Esophagus (tissue), 2 donors: ENCODE measurements around the gene PIEZO2. TPM values are rescaled to one million over a fixed set of nuclear protein-coding genes. Genes with fewer than 3 reads are reported as not detected.

ENCODE experiments used
- H3K27ac ChIP-seq, 2 donors: one replicate each; pipeline ENCODE4 v1.5.1; 2013; ENCODE audit warnings: low read depth in 2 of 2, mild to moderate bottlenecking in 2 of 2, inconsistent platforms in 1 of 2, low read length in 1 of 2, moderate library complexity in 1 of 2
- H3K27me3 ChIP-seq, 2 donors: one replicate each; pipeline ENCODE4 v1.6.1; 2013; ENCODE audit warnings: low read length in 2 of 2, control low read depth in 1 of 2, mild to moderate bottlenecking in 1 of 2; ENCODE audit not compliant: insufficient read depth in 2 of 2, control insufficient read depth in 1 of 2
- H3K36me3 ChIP-seq, 2 donors: one replicate each; pipeline ENCODE4 v1.6.1; 2013; ENCODE audit warnings: low read length in 1 of 2; ENCODE audit not compliant: control insufficient read depth in 2 of 2, insufficient read depth in 2 of 2
- H3K4me1 ChIP-seq, 2 donors: one replicate each; pipeline ENCODE4 v1.6.1; 2013; ENCODE audit warnings: low read length in 1 of 2; ENCODE audit not compliant: control insufficient read depth in 2 of 2, insufficient read depth in 2 of 2
- H3K4me3 ChIP-seq, 2 donors: one replicate each; pipeline ENCODE4 v1.5.1; 2013; ENCODE audit warnings: low read length in 2 of 2, mild to moderate bottlenecking in 2 of 2, low read depth in 1 of 2, moderate library complexity in 1 of 2
- H3K9me3 ChIP-seq, 2 donors: one replicate each; pipeline ENCODE4 v1.6.1; 2013; ENCODE audit warnings: mild to moderate bottlenecking in 2 of 2, low read depth in 1 of 2, low read length in 1 of 2, moderate library complexity in 1 of 2; ENCODE audit not compliant: control insufficient read depth in 2 of 2, insufficient read depth in 1 of 2
- WGBS, 2 donors: extraction: QIAGEN DNeasy Blood & Tissue Kit; methylation state at CpG; one replicate each; pipeline ENCODE4 v1.1.7; 2013; 5-methylcytosine and 5-hydroxymethylcytosine counted together
- polyA plus RNA-seq, 2 donors: library from polyadenylated mRNA; stranded (reverse); fragments of 200-250 nt; gene quantifications; one replicate each; pipeline ENCODE4 v1.2.3, GENCODE V29; 2013
- donor health status: healthy with polysubstance abuse.
- donor health status: Bipolar disorder and iron deficiency.

The PIEZO2 gene
- polyA plus RNA-seq, 2 donors = 0.37 to 0.66 TPM

DNA sequence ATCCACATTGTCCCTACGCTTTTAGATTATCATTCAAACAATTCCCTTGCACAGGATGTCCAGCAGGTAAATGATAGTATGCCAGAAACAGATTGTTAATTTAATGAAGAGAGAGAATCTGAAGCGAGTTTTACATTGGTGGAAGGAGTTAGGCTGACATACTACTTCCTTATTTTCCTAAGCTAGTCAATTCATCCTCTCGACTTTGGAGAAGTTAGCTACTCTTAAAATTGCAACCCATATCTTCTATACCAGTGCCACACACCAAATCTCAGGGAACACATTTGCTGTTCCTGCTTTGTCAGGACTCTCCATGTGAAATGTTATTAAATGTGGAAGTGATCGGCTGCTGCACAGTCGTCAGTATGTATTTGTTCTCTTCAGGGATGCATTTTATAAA lies 374.3 kb downstream of the PIEZO2 start:
- whole genome bisulfite sequencing, 2 donors = 80 to 82% methylated on average over 5 of the region's 5 CpGs

DNA sequence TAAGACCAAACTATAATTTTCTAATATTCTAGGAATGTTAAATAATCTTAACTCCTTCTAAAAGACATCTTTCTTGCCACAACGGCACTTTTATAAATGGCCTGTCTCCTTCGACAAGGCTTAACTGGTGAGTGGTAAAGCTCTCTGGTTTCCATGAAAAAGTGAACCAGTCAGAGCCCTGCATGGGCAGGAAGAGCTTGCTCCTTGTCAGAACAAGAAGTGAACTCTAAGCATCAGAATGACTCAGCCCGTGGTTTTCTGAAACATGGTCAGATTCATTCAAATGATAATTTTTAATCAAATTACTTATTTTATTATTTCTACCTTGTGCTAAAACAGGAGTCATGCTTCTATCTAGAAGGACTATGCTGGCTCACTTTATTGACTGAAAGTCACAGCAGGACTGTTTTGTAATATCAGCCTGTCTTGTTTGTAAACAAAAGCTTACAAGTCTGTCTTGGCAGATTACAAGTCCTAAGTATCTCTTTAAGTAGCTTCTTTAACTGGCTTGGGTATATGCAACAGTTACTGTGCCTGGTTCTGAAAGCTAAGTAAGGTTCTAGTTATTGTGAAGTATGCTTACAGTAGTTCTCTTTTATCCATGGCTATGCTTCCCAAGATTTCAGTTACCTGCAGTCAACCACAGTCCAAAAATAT lies 378.2 kb downstream of the PIEZO2 start:
- Histone ChIP-seq H3K4me1 (no peaks in the 10 kb centered on the region), H3K27ac (no peak overlapping the region), H3K9me3 (no peaks in the 10 kb centered on the region), H3K36me3 (no peaks in the 10 kb centered on the region), H3K4me3 (no peak overlapping the region), H3K27me3 (no peaks in the 10 kb centered on the region)
- 34 to 35% methylated on average over 3 of the region's 3 CpGs for whole genome bisulfite sequencing, 2 donors

More for the DNA sequence above, 374.3 kb downstream of the PIEZO2 start:
- H3K27ac ChIP-seq = no peak overlapping the region
- no peaks in the 10 kb centered on the region for H3K27me3 ChIP-seq
- no peaks in the 10 kb centered on the region for H3K9me3 ChIP-seq
- H3K4me3 ChIP-seq = no peak overlapping the region
- no peaks in the 10 kb centered on the region for H3K4me1 ChIP-seq
- no peaks in the 10 kb centered on the region for H3K36me3 ChIP-seq

DNA sequence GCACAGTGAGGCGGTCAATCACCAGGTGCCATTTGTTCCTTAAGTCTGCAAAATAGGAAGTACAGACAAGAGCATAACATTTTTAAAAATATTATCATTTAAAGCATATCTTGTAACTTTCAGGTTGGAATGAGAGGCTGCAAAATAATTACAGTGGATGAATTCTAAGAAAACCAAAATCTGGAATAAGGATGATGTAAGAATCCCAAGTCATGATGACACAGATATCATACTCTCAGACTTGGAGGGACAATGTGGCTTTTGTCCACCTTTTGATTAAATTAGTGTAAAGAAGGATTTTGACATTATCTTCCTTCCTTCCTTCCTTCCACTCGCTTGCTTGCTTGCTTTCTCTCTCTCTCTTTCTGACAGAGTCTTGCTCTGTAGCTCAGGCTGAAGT lies 379.1 kb downstream of the PIEZO2 start:
- H3K27ac ChIP-seq = no peak overlapping the region
- H3K4me1 ChIP-seq = no peaks in the 10 kb centered on the region
- H3K4me3 ChIP-seq = no peak overlapping the region
- H3K9me3 ChIP-seq = no peaks in the 10 kb centered on the region
- H3K27me3 ChIP-seq = no peaks in the 10 kb centered on the region
- WGBS, 2 donors = 90 to 93% methylated on average over 2 of the region's 2 CpGs
- H3K36me3 ChIP-seq = no peaks in the 10 kb centered on the region

DNA sequence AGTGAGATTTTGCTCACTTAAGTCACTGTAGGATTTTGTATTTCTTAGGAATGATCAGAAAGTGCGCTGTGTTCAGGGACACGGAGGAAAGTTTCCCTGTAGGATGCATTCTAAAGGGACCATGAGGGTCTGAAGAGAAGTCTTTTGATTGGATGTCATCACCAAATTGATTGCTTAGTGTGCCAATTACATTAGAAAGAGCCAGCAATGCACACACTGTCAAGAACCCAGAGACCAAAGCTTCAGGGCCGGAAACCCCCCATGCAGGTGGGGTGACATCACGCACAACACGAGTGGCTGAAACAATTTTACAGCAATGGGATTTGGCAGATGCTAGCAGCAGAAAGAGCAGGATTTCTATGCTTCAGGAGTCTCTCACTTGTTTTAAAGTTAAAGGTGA lies 381.1 kb downstream of the PIEZO2 start:
- H3K4me3 ChIP-seq = no peak overlapping the region
- 88 to 92% methylated on average over 5 of the region's 5 CpGs for WGBS, 2 donors
- H3K36me3 ChIP-seq = no peaks in the 10 kb centered on the region

DNA sequence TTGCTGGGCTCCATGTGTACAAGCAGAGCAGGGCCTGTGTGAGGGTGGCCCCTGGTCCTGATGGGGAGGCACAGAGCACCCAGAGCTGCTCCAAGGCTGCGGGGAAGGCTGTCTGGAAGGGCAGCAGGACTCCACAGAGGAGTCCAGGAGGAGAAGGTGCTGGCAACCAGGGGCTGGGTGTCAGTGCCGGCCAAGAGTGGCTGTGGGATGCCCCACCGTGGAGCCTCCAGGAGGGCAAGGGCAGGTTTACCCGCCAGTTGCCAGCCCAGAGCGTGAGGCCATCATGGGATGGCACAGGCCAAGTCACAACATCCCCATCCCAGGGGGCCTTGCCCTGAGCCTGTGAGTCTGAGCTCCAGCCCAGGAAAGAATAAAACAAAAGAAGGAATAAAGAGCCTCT lies 381.7 kb downstream of the PIEZO2 start:
- no peaks in the 10 kb centered on the region for H3K36me3 ChIP-seq
- no peak overlapping the region for H3K4me3 ChIP-seq
- H3K27me3 ChIP-seq = no peaks in the 10 kb centered on the region
- 92 to 95% methylated on average over 5 of the region's 5 CpGs for WGBS, 2 donors
- H3K9me3 ChIP-seq = no peaks in the 10 kb centered on the region
- H3K4me1 ChIP-seq = no peaks in the 10 kb centered on the region
- no peak overlapping the region for H3K27ac ChIP-seq

More for the DNA sequence above, 381.1 kb downstream of the PIEZO2 start:
- Histone ChIP-seq H3K27ac (no peak overlapping the region), H3K9me3 (no peaks in the 10 kb centered on the region), H3K27me3 (no peaks in the 10 kb centered on the region), H3K4me1 (no peaks in the 10 kb centered on the region)

DNA sequence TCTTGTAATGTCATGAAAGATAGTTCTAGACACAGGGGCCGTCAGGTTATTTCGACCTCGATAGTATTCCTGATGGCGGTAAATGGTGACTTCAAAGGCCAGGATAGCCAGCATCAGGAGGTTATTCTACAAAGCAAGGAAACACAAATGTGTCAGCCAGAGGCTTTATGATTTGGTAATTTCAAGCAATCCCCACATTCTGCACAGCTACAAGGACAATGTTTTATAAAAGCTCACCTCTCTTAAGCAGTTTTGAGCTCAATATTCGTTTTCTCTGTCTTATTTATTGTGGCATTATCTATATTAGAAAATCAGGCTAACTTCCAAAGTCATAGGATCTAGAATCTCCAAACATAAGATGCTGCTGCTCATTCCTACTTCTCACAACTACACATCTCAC lies 388.4 kb downstream of the PIEZO2 start:
- no peak overlapping the region for H3K27ac ChIP-seq
- no peaks in the 10 kb centered on the region for H3K9me3 ChIP-seq
- H3K27me3 ChIP-seq = no peaks in the 10 kb centered on the region
- no peak overlapping the region for H3K4me3 ChIP-seq
- H3K36me3 ChIP-seq = no peaks in the 10 kb centered on the region
- no peaks in the 10 kb centered on the region for H3K4me1 ChIP-seq
- 90 to 92% methylated on average over 5 of the region's 5 CpGs for WGBS, 2 donors

DNA sequence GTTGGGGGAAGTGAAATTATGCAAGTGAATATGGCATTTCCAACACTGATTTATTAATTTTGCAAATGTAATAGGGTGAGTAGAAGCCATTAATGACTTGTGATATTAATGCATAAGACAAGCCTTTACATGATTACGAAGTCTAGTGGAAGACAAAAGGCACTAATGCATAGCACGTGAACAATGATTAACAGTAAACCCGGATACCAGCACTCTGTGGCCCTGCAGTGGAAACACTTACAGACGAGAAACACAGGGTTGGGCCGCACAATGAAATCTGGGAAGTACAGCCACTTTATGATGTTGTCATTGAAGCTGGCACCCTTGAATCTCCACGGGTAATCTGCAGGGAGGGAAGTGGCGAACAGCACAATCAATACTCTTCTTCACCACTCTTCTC lies 390.1 kb downstream of the PIEZO2 start:
- Histone ChIP-seq H3K9me3 (no peaks in the 10 kb centered on the region), H3K4me1 (no peaks in the 10 kb centered on the region), H3K27ac (no peak overlapping the region), H3K4me3 (no peak overlapping the region), H3K27me3 (no peaks in the 10 kb centered on the region), H3K36me3 (no peaks in the 10 kb centered on the region)
- 59 to 62% methylated on average over 7 of the region's 7 CpGs for WGBS, 2 donors

DNA sequence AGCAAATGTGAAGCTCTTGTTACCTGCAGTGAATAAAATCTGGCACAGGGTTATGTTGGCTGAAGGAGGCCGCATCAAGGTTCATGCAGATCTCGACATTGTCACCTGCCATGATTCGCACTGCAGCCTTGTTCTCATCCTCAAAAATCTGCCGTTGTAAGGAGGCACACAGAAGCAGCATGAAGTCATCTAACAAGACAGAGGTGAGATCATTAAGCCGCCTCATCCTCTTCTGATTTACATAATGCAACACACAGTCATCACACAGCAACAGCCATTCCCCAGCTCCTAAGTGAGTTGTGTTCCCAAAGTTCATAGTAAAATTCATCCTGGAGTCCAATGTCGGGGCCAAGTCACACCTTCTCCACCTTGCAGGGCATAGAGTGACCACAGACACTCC lies 391.4 kb downstream of the PIEZO2 start:
- 89 to 94% methylated on average over 6 of the region's 6 CpGs for WGBS, 2 donors
- Histone ChIP-seq H3K9me3 (no peaks in the 10 kb centered on the region), H3K36me3 (no peaks in the 10 kb centered on the region), H3K4me1 (no peaks in the 10 kb centered on the region), H3K27me3 (no peaks in the 10 kb centered on the region), H3K27ac (no peak overlapping the region), H3K4me3 (no peak overlapping the region)

DNA sequence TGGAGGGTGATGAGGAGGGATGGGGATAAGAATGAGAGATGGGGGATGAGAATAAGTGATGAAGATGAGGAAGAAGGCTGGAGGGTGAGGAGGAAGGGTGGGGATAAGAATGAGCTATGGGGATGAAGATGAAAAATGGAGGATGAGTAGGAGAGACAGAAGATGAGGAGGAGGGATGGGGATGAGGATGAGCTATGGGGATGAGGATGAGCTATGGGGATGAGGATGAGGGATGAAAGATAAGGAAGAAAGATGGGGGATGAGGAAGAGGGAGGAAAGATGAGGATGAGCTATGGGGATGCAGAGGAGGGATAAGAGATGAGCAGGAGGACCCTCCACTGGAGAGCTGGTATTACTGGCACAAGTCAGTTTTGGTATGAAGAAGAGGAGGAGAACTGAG lies 392.0 kb downstream of the PIEZO2 start:
- H3K4me1 ChIP-seq = no peaks in the 10 kb centered on the region
- no peaks in the 10 kb centered on the region for H3K36me3 ChIP-seq
- H3K4me3 ChIP-seq = no peak overlapping the region
- H3K27ac ChIP-seq = no peak overlapping the region
- H3K27me3 ChIP-seq = no peaks in the 10 kb centered on the region
- no peaks in the 10 kb centered on the region for H3K9me3 ChIP-seq

DNA sequence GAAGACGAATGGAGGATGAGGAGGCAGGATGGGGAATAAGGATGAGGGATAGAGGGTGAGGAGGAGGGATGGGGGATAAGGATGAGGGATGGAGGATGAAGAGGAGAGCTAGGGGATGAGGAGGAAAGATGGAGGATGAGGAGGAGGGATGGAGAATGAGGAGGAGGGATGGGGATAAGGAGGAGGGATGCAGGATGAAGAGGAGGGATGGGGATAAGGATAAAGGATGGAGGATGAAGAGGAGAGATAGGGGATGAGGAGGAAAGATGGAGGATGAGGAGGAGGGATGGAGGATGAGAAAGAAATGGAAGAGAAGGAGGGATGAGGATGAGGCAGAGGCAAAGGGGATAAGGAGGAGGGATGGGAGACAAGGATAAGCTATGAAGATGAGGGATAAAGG lies 393.5 kb downstream of the PIEZO2 start:
- WGBS, 2 donors = 50 to 63% methylated on average over 1 of the region's 1 CpG

More for the DNA sequence above, 393.5 kb downstream of the PIEZO2 start:
- H3K4me1 ChIP-seq = no peaks in the 10 kb centered on the region
- H3K4me3 ChIP-seq = no peak overlapping the region
- no peaks in the 10 kb centered on the region for H3K27me3 ChIP-seq
- H3K9me3 ChIP-seq = no peaks in the 10 kb centered on the region
- H3K36me3 ChIP-seq = no peaks in the 10 kb centered on the region
- H3K27ac ChIP-seq = no peak overlapping the region
